A673 (cell line): ENCODE results near the gene RASA3. TPM values are rescaled to one million over a fixed set of nuclear protein-coding genes. Genes with fewer than 3 reads are reported as not detected.
A peak's percentile ranks its signal among the peaks of the same experiment; 100 is the strongest.

ENCODE experiments used
- BruUV-seq: library from RNA; stranded (reverse); fragments of 400-500 nt; replicated peaks from 2 replicates; lab custom pipeline; 2021; lab: Mats Ljungman, UMichigan
- CTCF ChIA-PET: fragments of 300-600 bp; sonication (Branson Sonifier 250); formaldehyde crosslinking; loops from one replicate; lab custom pipeline; 2022; ENCODE audit warnings: antibody characterized with exemption; lab: Charles Lee
- POLR2A ChIA-PET: fragments of 300-600 bp; sonication (Branson Sonifier 250); formaldehyde crosslinking; loops from one replicate; lab custom pipeline; 2022; ENCODE audit warnings: antibody characterized with exemption; ENCODE audit not compliant: low non-redundant PET; lab: Charles Lee
- DNase-seq: peaks from one replicate; pipeline ENCODE4 v3.0.0-alpha.2; 2015; ENCODE audit warnings: low spot score
- H3K27ac ChIP-seq: fragments of 200-600 bp; sonication (generic); 2 replicates; pipeline ENCODE4 v1.5.1; 2016; ENCODE audit warnings: mixed run types, low read depth, mild to moderate bottlenecking, mixed read lengths, antibody characterized with exemption, low read length; ENCODE audit not compliant: poor library complexity, severe bottlenecking
- H3K27me3 ChIP-seq: fragments of 200-600 bp; sonication (generic); replicated peaks from 2 replicates; pipeline ENCODE4 v1.6.1; 2017; ENCODE audit warnings: mixed run types, low read depth, mild to moderate bottlenecking, mixed read lengths, antibody characterized with exemption, low read length; ENCODE audit not compliant: insufficient read depth, poor library complexity
- H3K36me3 ChIP-seq: fragments of 200-600 bp; sonication (generic); 2 replicates; pipeline ENCODE4 v1.6.1; 2016; ENCODE audit warnings: mixed run types, mild to moderate bottlenecking, mixed read lengths, antibody characterized with exemption, low read length; ENCODE audit not compliant: insufficient read depth, poor library complexity, severe bottlenecking
- H3K4me1 ChIP-seq: fragments of 200-600 bp; sonication (generic); 2 replicates; pipeline ENCODE4 v1.6.1; 2017; ENCODE audit warnings: mixed run types, mild to moderate bottlenecking, mixed read lengths, antibody characterized with exemption, low read length; ENCODE audit not compliant: insufficient read depth, poor library complexity, severe bottlenecking
- H3K4me3 ChIP-seq: fragments of 200-600 bp; sonication (generic); 2 replicates; pipeline ENCODE4 v1.5.1; 2016; ENCODE audit warnings: low read depth, mixed run types, mild to moderate bottlenecking, mixed read lengths, low read length; ENCODE audit not compliant: poor library complexity, severe bottlenecking
- H3K9me3 ChIP-seq: fragments of 200-600 bp; sonication (generic); 2 replicates; pipeline ENCODE4 v1.6.1; 2016; ENCODE audit warnings: mixed run types, low read depth, mild to moderate bottlenecking, mixed read lengths, antibody characterized with exemption, low read length; ENCODE audit not compliant: poor library complexity, severe bottlenecking
- CTCF ChIP-seq: fragments of 300-800, 200-600 bp; sonication (generic); conservative IDR thresholded peaks from 2 replicates; pipeline ENCODE4 v1.5.1; 2017; ENCODE audit warnings: low read depth, mild to moderate bottlenecking, antibody characterized with exemption, low read length, moderate library complexity, mixed read lengths
- EZH2 ChIP-seq: fragments of 200-600 bp; sonication (generic); IDR thresholded peaks from 2 replicates; pipeline ENCODE4 v1.6.1; 2017; ENCODE audit warnings: borderline replicate concordance, low read depth, mild to moderate bottlenecking, mixed read lengths, antibody characterized with exemption, low read length; ENCODE audit not compliant: poor library complexity, severe bottlenecking
- intact Hi-C: fragments of 100-400 bp; cut with micrococcal nuclease; formaldehyde crosslinking; loops from one replicate; pipeline ENCODE4 v1.10.0; 2022; ENCODE audit not compliant: unreplicated experiment
- total RNA-seq: library from RNA; stranded (reverse); gene quantifications from 2 replicates; pipeline ENCODE4 v1.2.3, GENCODE V29; 2021

Gene RASA3
- total RNA-seq, 1 experiment from 2014 or later, result 22.1 TPM

GRCh38 chr13:114143806-114144605 lies 11.6 kb upstream of the RASA3 start:
- no peaks in the 10 kb centered on the region for H3K36me3 ChIP-seq
- ChIA-PET CTCF (no interaction called here), POLR2A (no interaction called here)
- no peaks in the 10 kb centered on the region for H3K9me3 ChIP-seq
- no peak overlapping the region for H3K27ac ChIP-seq
- H3K4me1 ChIP-seq, result peaks cover 4% of the 10 kb centered on the region
- H3K4me3 ChIP-seq, result no peak overlapping the region
- no peaks in the 10 kb centered on the region for H3K27me3 ChIP-seq
- intact Hi-C loops, result no loop called here
- no peak for TF ChIP-seq EZH2
- 0 out of 2 replicates have a peak, but pooled peaks have one; percentile 34 for TF ChIP-seq CTCF
- BruUV-seq, result no TSS peak
- DNase-seq, result no peak

GRCh38 chr13:114142640-114143490 lies 10.4 kb upstream of the RASA3 start:
- intact Hi-C loops, result no loop called here
- no peak for TF ChIP-seq EZH2
- no peak for TF ChIP-seq CTCF
- no peak for DNase-seq
- no TSS peak for BruUV-seq
- ChIA-PET CTCF (no interaction called here), POLR2A (no interaction called here)
- Histone ChIP-seq H3K36me3 (no peaks in the 10 kb centered on the region), H3K27ac (no peak overlapping the region), H3K9me3 (no peaks in the 10 kb centered on the region), H3K4me3 (no peak overlapping the region), H3K27me3 (no peaks in the 10 kb centered on the region), H3K4me1 (peaks cover 4% of the 10 kb centered on the region)

GRCh38 chr13:114142137-114142550 lies 9.7 kb upstream of the RASA3 start:
- no peak overlapping the region for H3K4me3 ChIP-seq
- POLR2A ChIA-PET, result no interaction called here
- H3K4me1 ChIP-seq, result peaks cover 4% of the 10 kb centered on the region
- no TSS peak for BruUV-seq
- H3K27ac ChIP-seq, result no peak overlapping the region
- CTCF ChIA-PET, result no interaction called here
- no peaks in the 10 kb centered on the region for H3K36me3 ChIP-seq
- H3K9me3 ChIP-seq, result no peaks in the 10 kb centered on the region
- TF ChIP-seq EZH2 (no peak), CTCF (no peak)
- no peaks in the 10 kb centered on the region for H3K27me3 ChIP-seq
- DNase-seq, result no peak
- intact Hi-C loops, result no loop called here
